GM06990 (cell line): Measurements from ENCODE around the gene OR8B8.

Experiments
- DNase-seq: peaks from one replicate; pipeline ENCODE4 v3.0.0-alpha.2; 2011; ENCODE audit not compliant: insufficient read length; ENCODE audit errors: extremely low read depth
- H3K27me3 ChIP-seq: replicated peaks from 2 replicates; pipeline ENCODE4 v1.6.0; 2011; ENCODE audit warnings: low read length; ENCODE audit not compliant: control insufficient read depth, insufficient read depth
- H3K36me3 ChIP-seq: 2 replicates; pipeline ENCODE4 v1.5.1; 2011; ENCODE audit warnings: low read length; ENCODE audit not compliant: control insufficient read depth, insufficient read depth
- H3K4me3 ChIP-seq: replicated peaks from 2 replicates; pipeline ENCODE4 v1.5.1; 2011; ENCODE audit warnings: low read depth, mild to moderate bottlenecking, control low read depth, low read length
- TF ChIP-seq, protein P1 (sequence below): IDR thresholded peaks from 2 replicates; pipeline ENCODE4 v1.5.1; 2011; ENCODE audit warnings: low read length, control low read depth, mild to moderate bottlenecking, inconsistent platforms; ENCODE audit not compliant: insufficient read depth, poor library complexity, severe bottlenecking

The OR8B8 gene

DNA sequence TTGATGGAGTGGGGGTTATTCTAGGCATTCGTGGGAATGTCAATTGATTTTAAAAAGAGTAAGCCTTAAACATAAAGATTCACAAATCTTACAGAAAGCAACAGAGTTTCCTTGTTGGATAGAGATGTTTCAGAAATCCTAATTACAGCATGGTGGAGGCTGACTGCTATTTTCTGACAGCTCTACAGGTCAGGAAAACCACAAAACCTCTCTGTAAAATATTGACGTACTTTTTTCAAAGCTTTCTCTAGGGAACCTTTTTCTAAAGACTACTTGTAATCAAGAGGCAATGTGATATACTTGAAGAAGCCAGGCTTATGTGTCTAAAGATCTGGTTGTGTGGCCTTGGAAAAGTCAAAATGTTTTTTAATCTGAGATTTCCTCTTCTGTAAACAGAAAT, 9.1 kb upstream of the OR8B8 start:
- H3K27me3 ChIP-seq = no peaks in the 10 kb centered on the region
- TF ChIP-seq, protein P1, sequence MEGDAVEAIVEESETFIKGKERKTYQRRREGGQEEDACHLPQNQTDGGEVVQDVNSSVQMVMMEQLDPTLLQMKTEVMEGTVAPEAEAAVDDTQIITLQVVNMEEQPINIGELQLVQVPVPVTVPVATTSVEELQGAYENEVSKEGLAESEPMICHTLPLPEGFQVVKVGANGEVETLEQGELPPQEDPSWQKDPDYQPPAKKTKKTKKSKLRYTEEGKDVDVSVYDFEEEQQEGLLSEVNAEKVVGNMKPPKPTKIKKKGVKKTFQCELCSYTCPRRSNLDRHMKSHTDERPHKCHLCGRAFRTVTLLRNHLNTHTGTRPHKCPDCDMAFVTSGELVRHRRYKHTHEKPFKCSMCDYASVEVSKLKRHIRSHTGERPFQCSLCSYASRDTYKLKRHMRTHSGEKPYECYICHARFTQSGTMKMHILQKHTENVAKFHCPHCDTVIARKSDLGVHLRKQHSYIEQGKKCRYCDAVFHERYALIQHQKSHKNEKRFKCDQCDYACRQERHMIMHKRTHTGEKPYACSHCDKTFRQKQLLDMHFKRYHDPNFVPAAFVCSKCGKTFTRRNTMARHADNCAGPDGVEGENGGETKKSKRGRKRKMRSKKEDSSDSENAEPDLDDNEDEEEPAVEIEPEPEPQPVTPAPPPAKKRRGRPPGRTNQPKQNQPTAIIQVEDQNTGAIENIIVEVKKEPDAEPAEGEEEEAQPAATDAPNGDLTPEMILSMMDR = no peak
- no peak overlapping the region for H3K4me3 ChIP-seq
- no peaks in the 10 kb centered on the region for H3K36me3 ChIP-seq
- DNase-seq = no peak

DNA sequence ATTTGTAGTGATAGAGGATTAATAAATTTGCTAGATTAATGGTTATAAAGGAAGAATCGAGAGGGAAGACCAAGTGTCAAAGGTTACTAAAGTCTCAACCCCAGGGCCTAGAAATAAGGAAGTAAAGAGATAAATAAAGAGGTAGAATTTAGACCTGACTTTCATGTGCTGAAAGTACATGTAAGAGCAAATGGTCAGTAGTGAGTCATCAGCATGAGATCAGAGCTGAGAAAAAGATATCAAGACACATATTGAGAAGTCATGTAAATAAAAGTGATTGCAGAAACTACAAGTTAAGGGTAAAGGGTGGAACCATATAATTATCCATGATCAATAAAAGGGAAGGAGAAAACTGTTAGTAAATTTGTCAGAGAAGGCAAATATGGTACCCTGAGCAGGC, 1.4 kb upstream of the OR8B8 start:
- no peak for DNase-seq
- Histone ChIP-seq H3K27me3 (no peaks in the 10 kb centered on the region; the same call in none of the 2 replicates), H3K36me3 (no peaks in the 10 kb centered on the region), H3K4me3 (no peak overlapping the region)
- TF ChIP-seq, protein P1 = no peak

DNA sequence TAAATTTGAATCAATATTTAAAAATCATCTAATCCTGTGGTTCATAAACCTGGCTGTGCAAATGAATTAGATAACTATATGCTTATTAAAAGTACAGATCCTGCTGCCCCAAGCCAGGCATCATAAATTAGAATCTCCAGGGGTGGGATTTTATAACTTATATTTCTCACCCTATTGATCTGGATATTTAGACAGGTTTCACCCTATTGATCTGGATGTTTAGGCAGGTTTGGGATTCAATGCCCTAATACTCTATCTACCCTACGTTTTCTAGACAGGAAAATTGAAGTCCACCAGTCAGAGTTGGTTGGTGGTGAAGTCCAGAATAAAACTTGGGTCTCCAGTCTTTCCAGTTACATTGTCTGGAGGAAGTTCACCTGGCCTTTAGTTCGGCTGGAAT, 2.6 kb downstream of the OR8B8 start:
- no peaks in the 10 kb centered on the region; the same call in none of the 2 replicates for H3K27me3 ChIP-seq
- no peaks in the 10 kb centered on the region for H3K36me3 ChIP-seq
- no peak for DNase-seq
- TF ChIP-seq, protein P1 = no peak
- H3K4me3 ChIP-seq = no peak overlapping the region

DNA sequence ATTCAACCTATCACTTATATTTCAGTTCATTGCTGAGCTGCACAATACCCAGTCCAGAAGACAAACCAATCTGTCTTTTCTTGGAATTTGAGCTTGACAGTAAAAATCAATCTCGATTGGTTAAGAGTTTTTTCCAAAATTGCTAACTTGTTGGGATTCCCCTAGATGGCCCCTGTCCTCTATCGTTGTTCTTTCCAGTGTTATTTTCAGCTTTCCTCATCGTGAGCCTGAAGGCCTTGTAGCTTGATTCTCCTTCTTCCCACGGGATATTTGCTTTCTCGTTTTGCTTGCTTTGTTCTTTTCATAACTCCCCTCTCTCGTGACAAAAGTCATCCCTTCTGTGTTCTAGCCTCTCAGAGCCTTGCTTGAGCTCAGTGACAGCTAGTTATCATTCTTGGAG, 3.1 kb downstream of the OR8B8 start:
- H3K27me3 ChIP-seq = no peaks in the 10 kb centered on the region; the same call in none of the 2 replicates
- no peak for DNase-seq
- no peaks in the 10 kb centered on the region for H3K36me3 ChIP-seq
- TF ChIP-seq, protein P1 = no peak
- no peak overlapping the region for H3K4me3 ChIP-seq

DNA sequence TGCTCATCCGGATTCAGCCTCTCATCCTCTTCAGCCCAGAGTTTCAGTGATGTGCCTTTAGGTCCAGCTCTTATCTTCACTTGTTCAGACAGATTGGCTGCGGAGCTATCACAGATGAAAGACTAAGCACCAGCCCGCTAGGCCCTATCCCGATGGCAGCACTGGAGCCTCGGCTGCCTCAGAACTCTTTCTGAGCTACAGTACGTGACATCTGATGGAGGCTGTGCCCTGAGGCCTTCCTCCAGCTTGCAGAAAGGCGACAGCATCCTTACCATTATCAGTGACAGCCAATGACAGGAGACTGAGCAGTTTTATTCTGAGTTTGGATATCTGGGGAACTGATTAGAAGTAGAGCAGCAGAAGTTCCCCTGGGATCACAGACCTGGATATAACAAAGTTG, 4.0 kb downstream of the OR8B8 start:
- Histone ChIP-seq H3K27me3 (no peaks in the 10 kb centered on the region; the same call in none of the 2 replicates), H3K4me3 (no peak overlapping the region), H3K36me3 (no peaks in the 10 kb centered on the region)
- TF ChIP-seq, protein P1 = no peak
- no peak for DNase-seq

DNA sequence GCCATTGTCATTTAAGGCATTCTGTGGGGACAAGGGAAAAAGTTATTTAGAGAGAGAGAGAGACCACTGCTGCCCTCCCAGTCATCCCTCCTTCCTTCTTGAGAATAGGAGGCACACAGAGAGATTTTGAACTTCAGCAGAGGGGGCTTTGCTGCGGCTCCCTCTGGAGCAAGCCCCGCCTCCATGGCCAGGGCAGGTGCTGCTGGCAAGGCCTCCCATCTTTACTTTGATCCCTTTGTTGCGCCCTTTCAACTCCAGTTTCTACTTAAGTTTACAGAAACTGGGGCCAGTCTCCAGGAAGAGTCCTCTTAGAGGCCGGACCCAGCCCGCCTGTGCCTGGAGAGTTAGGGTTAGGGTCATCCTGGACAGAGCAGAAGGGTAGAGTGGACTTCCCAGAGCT, 4.4 kb downstream of the OR8B8 start:
- TF ChIP-seq, protein P1 = no peak
- no peak for DNase-seq

More for the DNA sequence above, 4.4 kb downstream of the OR8B8 start:
- no peak overlapping the region for H3K4me3 ChIP-seq
- H3K36me3 ChIP-seq = no peaks in the 10 kb centered on the region
- H3K27me3 ChIP-seq = no peaks in the 10 kb centered on the region; the same call in none of the 2 replicates
